ENCODE results near the gene BICRAL. TPM values are rescaled to one million over a fixed set of nuclear protein-coding genes. Genes with fewer than 3 reads are reported as not detected.
"Not testable (repeated sequence)": the region's sequence is repeated elsewhere in the genome, so short reads cannot be mapped to it uniquely, and the experiment has no call there.

The BICRAL gene
- total and polyA plus RNA-seq, 4 donors = 1.7 to 6.8 (median 3.9) TPM

DNA sequence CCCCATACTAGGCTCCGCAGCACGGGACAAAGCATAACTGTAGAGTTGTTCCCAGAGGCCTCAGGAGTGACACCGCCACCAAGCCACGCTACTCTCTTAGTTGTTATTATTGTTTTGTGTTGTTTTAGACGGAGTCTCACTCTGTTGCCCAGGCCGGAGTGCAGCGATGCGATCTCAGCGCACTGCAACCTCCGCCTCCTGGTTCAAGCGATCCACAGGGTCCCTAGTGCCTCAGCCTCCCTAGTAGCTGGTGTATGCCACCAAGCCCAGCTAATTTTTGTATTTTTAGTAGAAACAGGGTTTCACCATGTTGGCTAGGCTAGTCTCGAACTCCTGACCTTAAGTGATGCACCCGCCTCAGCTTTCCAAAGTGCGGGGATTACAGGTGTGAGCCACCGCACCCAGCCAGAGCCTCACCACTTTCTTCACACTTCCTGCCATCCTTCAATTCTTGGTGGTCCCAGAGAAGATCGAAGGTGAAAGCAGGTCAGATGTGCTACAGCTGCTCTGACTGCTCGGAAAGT is 109.4 kb downstream of the BICRAL start:
- Histone ChIP-seq H3K27ac (ENCODE audit: low read depth in 1 of 2, low read length in 2 of 2) (peak overlapping the region; percentile 85 to 87), H3K9me3 (ENCODE audit: control insufficient read depth in 4 of 4, low read length in 3 of 4) (no peaks in the 10 kb centered on the region), H3K27me3 (ENCODE audit: control insufficient read depth in 4 of 4, insufficient read depth in 4 of 4, low read length in 3 of 4) (no peaks in the 10 kb centered on the region), H3K36me3 (ENCODE audit: control insufficient read depth in 4 of 4, insufficient read depth in 3 of 4, low read depth in 1 of 4, low read length in 3 of 4) (peaks cover 0 to 4% (median 1%) of the 10 kb centered on the region in 4 donors), H3K9ac (ENCODE audit: low read depth in 1 of 2, low read length in 2 of 2) (peak overlapping the region; percentile 45 to 93), H3K4me3 (ENCODE audit: low read depth in 1 of 3, low read length in 3 of 3) (peak overlapping the region; percentile 72 to 88 (median 85)), H3K4me1 (ENCODE audit: control insufficient read depth in 4 of 4, insufficient read depth in 4 of 4, low read length in 3 of 4) (peaks cover 3 to 15% (median 10%) of the 10 kb centered on the region in 4 donors)
- TF ChIP-seq, protein P1, sequence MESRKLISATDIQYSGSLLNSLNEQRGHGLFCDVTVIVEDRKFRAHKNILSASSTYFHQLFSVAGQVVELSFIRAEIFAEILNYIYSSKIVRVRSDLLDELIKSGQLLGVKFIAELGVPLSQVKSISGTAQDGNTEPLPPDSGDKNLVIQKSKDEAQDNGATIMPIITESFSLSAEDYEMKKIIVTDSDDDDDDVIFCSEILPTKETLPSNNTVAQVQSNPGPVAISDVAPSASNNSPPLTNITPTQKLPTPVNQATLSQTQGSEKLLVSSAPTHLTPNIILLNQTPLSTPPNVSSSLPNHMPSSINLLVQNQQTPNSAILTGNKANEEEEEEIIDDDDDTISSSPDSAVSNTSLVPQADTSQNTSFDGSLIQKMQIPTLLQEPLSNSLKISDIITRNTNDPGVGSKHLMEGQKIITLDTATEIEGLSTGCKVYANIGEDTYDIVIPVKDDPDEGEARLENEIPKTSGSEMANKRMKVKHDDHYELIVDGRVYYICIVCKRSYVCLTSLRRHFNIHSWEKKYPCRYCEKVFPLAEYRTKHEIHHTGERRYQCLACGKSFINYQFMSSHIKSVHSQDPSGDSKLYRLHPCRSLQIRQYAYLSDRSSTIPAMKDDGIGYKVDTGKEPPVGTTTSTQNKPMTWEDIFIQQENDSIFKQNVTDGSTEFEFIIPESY (IDR thresholded peaks at IDR 0.05) = no peak
- TF ChIP-seq JUND (IDR thresholded peaks at IDR 0.05) = no peak
- no peak for TF ChIP-seq RAD21 (IDR thresholded peaks at IDR 0.05)
- TF ChIP-seq NR2F2 (IDR thresholded peaks at IDR 0.05) = no peak
- no peak for TF ChIP-seq REST (IDR thresholded peaks at IDR 0.05)
- TF ChIP-seq FOXA1 (IDR thresholded peaks at IDR 0.05) = no peak
- TF ChIP-seq SP1 (IDR thresholded peaks at IDR 0.05) = no peak
- TF ChIP-seq HNF4G (IDR thresholded peaks at IDR 0.05) = no peak
- TF ChIP-seq FOXA2 (IDR thresholded peaks at IDR 0.05) = no peak
- TF ChIP-seq ATF3 (IDR thresholded peaks at IDR 0.05) = no peak
- DNase-seq (ENCODE audit: low spot score) = no peak
- 48% methylated on average over 17 of the region's 17 CpGs for WGBS

DNA sequence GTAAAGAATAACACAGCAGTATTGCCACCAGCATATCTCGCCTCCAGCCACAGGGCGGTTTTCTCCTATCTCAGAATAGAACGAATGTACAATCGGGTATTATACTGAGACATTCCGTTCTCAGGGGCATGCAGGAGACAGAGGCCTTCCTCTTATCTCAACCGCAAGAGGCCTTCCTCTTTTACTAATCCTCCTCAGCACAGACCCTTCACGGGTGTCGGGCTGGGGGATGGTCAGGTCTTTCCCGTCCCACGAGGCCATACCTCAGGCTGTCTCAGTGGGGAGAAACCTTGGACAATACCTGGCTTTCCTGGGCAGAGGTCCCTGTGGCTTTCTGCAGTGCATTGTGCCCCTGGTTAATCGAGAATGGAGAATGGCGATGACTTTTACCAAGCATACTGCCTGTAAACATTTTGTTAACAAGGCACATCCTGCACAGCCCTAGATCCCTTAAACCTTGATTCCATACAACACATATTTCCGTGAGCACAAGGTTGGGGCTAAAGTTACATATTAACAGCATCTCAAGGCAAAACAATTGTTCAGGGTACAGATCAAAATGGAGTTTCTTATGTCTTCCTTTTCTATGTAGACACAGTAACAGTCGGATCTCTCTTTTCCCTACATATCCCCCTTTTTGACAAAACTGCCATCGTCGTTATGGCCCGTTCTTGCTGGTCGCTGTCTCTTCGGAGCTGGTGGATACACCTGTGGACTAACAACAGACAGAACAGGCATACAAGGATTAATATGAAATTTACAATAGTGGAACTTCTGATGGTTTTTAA is 112.4 kb downstream of the BICRAL start:
- not testable (repeated sequence) for DNase-seq (ENCODE audit: low spot score)

GRCh38 chr6:42896178-42896719 is 114.4 kb downstream of the BICRAL start:
- Histone ChIP-seq H3K4me1 (ENCODE audit: control insufficient read depth in 4 of 4, insufficient read depth in 4 of 4, low read length in 3 of 4) (peaks cover 0 to 5% (median 2%) of the 10 kb centered on the region in 4 donors), H3K27me3 (ENCODE audit: control insufficient read depth in 4 of 4, insufficient read depth in 4 of 4, low read length in 3 of 4) (no peaks in the 10 kb centered on the region), H3K4me3 (ENCODE audit: low read depth in 1 of 3, low read length in 3 of 3) (no peak overlapping the region), H3K36me3 (ENCODE audit: control insufficient read depth in 4 of 4, insufficient read depth in 3 of 4, low read depth in 1 of 4, low read length in 3 of 4) (no peaks in the 10 kb centered on the region), H3K9ac (ENCODE audit: low read depth in 1 of 2, low read length in 2 of 2) (no peak overlapping the region), H3K27ac (ENCODE audit: low read depth in 1 of 2, low read length in 2 of 2) (no peak overlapping the region), H3K9me3 (ENCODE audit: control insufficient read depth in 4 of 4, low read length in 3 of 4) (no peaks in the 10 kb centered on the region)
- 91% methylated on average over 10 of the region's 10 CpGs for WGBS
- DNase-seq (ENCODE audit: low spot score) = no peak
- no peak for TF ChIP-seq GABPA (IDR thresholded peaks at IDR 0.05 in 1 of 2, conservative IDR thresholded peaks at IDR 0.05 in 1 of 2)
- no peak for TF ChIP-seq REST (IDR thresholded peaks at IDR 0.05)
- no peak for TF ChIP-seq RAD21 (IDR thresholded peaks at IDR 0.05)

More for the DNA sequence above, 112.4 kb downstream of the BICRAL start:
- not testable (repeated sequence) for H3K36me3 ChIP-seq (ENCODE audit: control insufficient read depth in 4 of 4, insufficient read depth in 3 of 4, low read depth in 1 of 4, low read length in 3 of 4); H3K9me3 ChIP-seq (ENCODE audit: control insufficient read depth in 4 of 4, low read length in 3 of 4); H3K4me3 ChIP-seq (ENCODE audit: low read depth in 1 of 3, low read length in 3 of 3); H3K27me3 ChIP-seq (ENCODE audit: control insufficient read depth in 4 of 4, insufficient read depth in 4 of 4, low read length in 3 of 4); H3K27ac ChIP-seq (ENCODE audit: low read depth in 1 of 2, low read length in 2 of 2); H3K9ac ChIP-seq (ENCODE audit: low read depth in 1 of 2, low read length in 2 of 2)
- WGBS = 76% methylated on average over 19 of the region's 19 CpGs
- H3K4me1 ChIP-seq (ENCODE audit: control insufficient read depth in 4 of 4, insufficient read depth in 4 of 4, low read length in 3 of 4) = peaks cover 3 to 16% (median 11%) of the 10 kb centered on the region in 4 donors
